B cell (primary cell): Measurements from ENCODE around the gene MLEC. TPM values are rescaled to one million over a fixed set of nuclear protein-coding genes. Genes with fewer than 3 reads are reported as not detected.

Experiments
- ATAC-seq: fragments of 200-7000 bp; cut with Tn5 transposase; one replicate; pipeline ENCODE4 v1.10.0; 2021; ENCODE audit warnings: low read depth, mild to moderate bottlenecking, moderate number of reproducible peaks, moderate library complexity
- CTCF ChIA-PET: fragments of 350-600 bp; sonication (Branson Sonifier 250); formaldehyde crosslinking; loops from one replicate; lab custom pipeline; 2021; ENCODE audit warnings: antibody characterized with exemption, inconsistent platforms; lab: Charles Lee
- POLR2A ChIA-PET: fragments of 350-600 bp; sonication (Branson Sonifier 250); formaldehyde crosslinking; loops from one replicate; lab custom pipeline; 2021; ENCODE audit warnings: antibody characterized with exemption; lab: Charles Lee
- DNase-seq: peaks from one replicate; pipeline ENCODE4 v3.0.0; 2013
- H2AFZ ChIP-seq: 2 replicates; pipeline ENCODE4 v1.6.1; 2012; ENCODE audit warnings: mild to moderate bottlenecking, low read depth, low read length; ENCODE audit not compliant: insufficient read depth, poor library complexity, severe bottlenecking
- H3K27ac ChIP-seq, 2 donors: 1 replicate in 1 of 2; 2 replicates in 1 of 2; pipeline ENCODE4 v1.5.1; 2012 to 2013; ENCODE audit warnings: low read length in 2 of 2, mild to moderate bottlenecking in 2 of 2, moderate library complexity in 1 of 2
- H3K27me3 ChIP-seq, 4 experiments: fragments of 200-600 bp in 1 of 4; sonication (generic) in 1 of 4; replicated peaks in 1 of 4; 1 replicate in 2 of 4; 2 replicates in 2 of 4; pipeline versions ENCODE4 v1.6.1 to v1.7.0; 2013 to 2016; ENCODE audit warnings: low read length in 3 of 4, mild to moderate bottlenecking in 2 of 4, mixed read lengths in 1 of 4, moderate library complexity in 1 of 4; ENCODE audit not compliant: insufficient read depth in 4 of 4, control insufficient read depth in 3 of 4; ENCODE audit errors: control extremely low read depth in 1 of 4
- H3K36me3 ChIP-seq, 2 experiments: replicated peaks in 1 of 2; 1 replicate in 1 of 2; 2 replicates in 1 of 2; pipeline versions ENCODE4 v1.6.1 to v1.7.1; 2013; ENCODE audit warnings: low read length in 1 of 2; ENCODE audit not compliant: insufficient read depth in 2 of 2, control insufficient read depth in 1 of 2; ENCODE audit errors: control extremely low read depth in 1 of 2, extremely low read depth in 1 of 2
- H3K4me1 ChIP-seq, 2 donors: fragments of 200-600 bp in 1 of 2; sonication (generic) in 1 of 2; 1 replicate in 1 of 2; 2 replicates in 1 of 2; pipeline versions ENCODE4 v1.5.1 to v1.6.1; 2013 to 2017; ENCODE audit warnings: low read length in 2 of 2; ENCODE audit not compliant: control insufficient read depth in 2 of 2, insufficient read depth in 2 of 2
- H3K4me2 ChIP-seq: replicated peaks from 2 replicates; pipeline ENCODE3; 2012; ENCODE audit warnings: mild to moderate bottlenecking, low read depth, low read length; ENCODE audit not compliant: poor library complexity, severe bottlenecking
- H3K4me3 ChIP-seq, 5 experiments: fragments of 200-600 bp in 1 of 5; sonication (generic) in 1 of 5; 1 replicate in 3 of 5; 2 replicates in 2 of 5; pipeline versions ENCODE4 v1.5.1 to v1.7.0; 2011 to 2016; ENCODE audit warnings: low read length in 4 of 5, mild to moderate bottlenecking in 4 of 5, low read depth in 2 of 5, control low read depth in 1 of 5, moderate library complexity in 1 of 5; ENCODE audit not compliant: insufficient read depth in 1 of 5; ENCODE audit errors: control extremely low read depth in 1 of 5, extremely low read depth in 1 of 5
- H3K79me2 ChIP-seq: fragments of 200-600 bp; sonication (generic); one replicate; pipeline ENCODE4 v1.6.0; 2016; ENCODE audit warnings: low read length; ENCODE audit not compliant: control insufficient read depth, insufficient read depth
- H3K9ac ChIP-seq: fragments of 200-600 bp; sonication (generic); 2 replicates; pipeline ENCODE4 v1.6.1; 2017; ENCODE audit warnings: mild to moderate bottlenecking, low read length, moderate library complexity
- H3K9me3 ChIP-seq, 3 donors: one replicate each; pipeline versions ENCODE4 v1.6.1 to v1.7.1; 2013; ENCODE audit warnings: low read length in 2 of 3; ENCODE audit not compliant: control insufficient read depth in 2 of 3, insufficient read depth in 1 of 3; ENCODE audit errors: control extremely low read depth in 1 of 3
- H4K20me1 ChIP-seq: 2 replicates; pipeline ENCODE4 v1.6.0; 2012; ENCODE audit warnings: mild to moderate bottlenecking, low read length; ENCODE audit not compliant: insufficient read depth, control insufficient read depth, poor library complexity, severe bottlenecking
- H3K27ac Mint-ChIP-seq: one replicate; pipeline ENCODE4 v1.8.0; 2021; ENCODE audit warnings: mixed read lengths
- H3K27me3 Mint-ChIP-seq: one replicate; pipeline ENCODE4 v1.8.0; 2021; ENCODE audit warnings: mixed read lengths
- H3K4me1 Mint-ChIP-seq: one replicate; pipeline ENCODE4 v1.8.0; 2021; ENCODE audit warnings: mixed read lengths
- H3K4me3 Mint-ChIP-seq: one replicate; pipeline ENCODE4 v1.8.0; 2021; ENCODE audit warnings: mixed read lengths
- H3K9me3 Mint-ChIP-seq: one replicate; pipeline ENCODE4 v1.8.0; 2022; ENCODE audit warnings: mixed read lengths; ENCODE audit not compliant: insufficient read depth
- EZH2 ChIP-seq: IDR thresholded peaks from 2 replicates; pipeline ENCODE4 v1.6.1; 2012; ENCODE audit warnings: borderline replicate concordance, low read depth, mild to moderate bottlenecking, moderate library complexity, low read length; ENCODE audit not compliant: insufficient read depth, poor library complexity, severe bottlenecking
- WGBS: methylation state at CpG from one replicate; pipeline ENCODE4 v1.1.5; 2013; ENCODE audit warnings: missing lambda C conversion rate; ENCODE audit not compliant: insufficient coverage; 5-methylcytosine and 5-hydroxymethylcytosine counted together
- intact Hi-C: fragments of 100-400 bp; cut with micrococcal nuclease; formaldehyde crosslinking; loops from one replicate; pipeline ENCODE4 v1.10.0; 2022
- polyA plus RNA-seq: library from polyadenylated mRNA; depleted of rRNA; stranded (reverse); fragments of >200 nt; gene quantifications from 2 replicates; pipeline ENCODE4 v1.2.3, GENCODE V29; 2012
- total RNA-seq, 2 donors: library from RNA; stranded (reverse); fragments of 120-200 nt in 1 of 2; gene quantifications; 1 replicate in 1 of 2; 2 replicates in 1 of 2; pipeline versions ENCODE4 v1.2.3 to v1.2.4, GENCODE V29; 2013 to 2022
- TF ChIP-seq, protein P1 (sequence below): fragments of 200-600 bp; IDR thresholded peaks from one replicate; pipeline ENCODE4 v1.8.0; 2022; ENCODE audit warnings: antibody characterized with exemption, mild to moderate bottlenecking

The MLEC gene
- total and polyA plus RNA-seq, 2 donors (not counting 1 experiment from before 2014, with no cell fraction given), result 5.5 to 52.6 TPM

DNA sequence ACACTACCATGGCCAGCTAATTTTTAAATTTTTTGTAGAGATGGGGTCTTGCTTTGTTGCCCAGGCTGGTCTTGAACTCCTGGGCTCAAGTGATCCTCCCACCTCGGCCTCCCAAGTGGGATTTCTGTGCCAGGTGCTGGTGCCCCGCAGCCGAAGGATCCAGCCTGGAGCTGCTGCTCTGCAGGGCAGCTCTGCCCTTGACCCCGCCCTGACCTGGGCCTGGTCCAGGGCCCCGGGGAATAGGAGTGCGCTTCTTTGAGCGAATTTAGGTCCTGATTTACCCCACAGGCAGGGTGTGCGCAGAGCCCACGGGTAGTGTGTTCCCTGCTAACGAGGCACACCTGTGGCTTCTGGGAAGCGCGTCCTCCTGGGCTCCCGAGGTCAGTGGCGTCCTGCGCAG, 53.9 kb downstream of the MLEC start:
- 97% methylated on average over 15 of the region's 15 CpGs for WGBS

DNA sequence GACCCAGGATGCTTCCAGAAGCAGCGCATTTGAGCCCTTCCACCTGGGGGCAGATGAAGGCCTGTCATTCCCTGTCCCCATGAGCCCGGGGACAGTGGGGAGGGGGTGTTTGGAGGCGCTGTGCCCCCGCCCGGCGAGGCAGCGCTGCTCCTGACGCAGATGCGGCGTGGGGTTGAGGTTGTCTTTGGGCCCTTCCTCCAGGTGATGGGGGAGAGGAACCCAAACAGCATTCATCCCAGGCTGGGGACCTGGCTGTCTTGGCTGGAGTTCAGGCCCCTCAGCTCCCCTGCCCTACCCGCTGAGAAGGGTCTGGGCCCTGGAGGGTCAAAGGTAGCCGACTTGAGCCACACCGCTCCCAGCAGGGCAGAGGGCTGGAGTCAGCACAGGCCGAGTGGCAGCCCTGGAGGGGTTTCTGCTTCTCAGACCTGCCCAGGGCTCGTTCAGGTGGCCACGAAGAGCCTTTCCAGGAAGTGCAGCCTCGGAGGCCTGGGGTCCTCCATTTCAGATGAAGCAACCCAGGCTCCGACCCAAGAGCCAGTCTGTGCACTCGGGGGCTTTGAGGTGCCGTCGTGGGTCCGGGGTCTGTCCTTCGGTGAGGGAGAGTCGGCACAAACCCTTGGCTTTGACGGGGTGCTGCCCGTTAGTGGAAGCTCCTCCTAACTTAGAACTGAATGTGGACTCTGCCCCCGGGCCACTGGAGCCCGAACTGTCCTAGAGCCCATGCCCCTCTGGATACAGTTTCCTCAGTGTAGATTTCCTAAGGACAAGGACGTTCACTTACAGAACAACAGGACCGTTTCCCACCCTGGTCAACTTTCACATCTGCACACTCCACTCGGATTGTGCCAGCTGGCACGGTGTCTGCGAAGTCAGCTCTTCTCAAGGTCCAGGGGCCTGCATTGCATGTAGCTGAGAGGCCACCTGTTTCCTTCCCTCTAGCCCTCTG, 54.8 kb downstream of the MLEC start:
- ChIA-PET POLR2A (no interaction called here), CTCF (no interaction called here)
- intact Hi-C loops, result no loop called here
- no peak for TF ChIP-seq EZH2
- TF ChIP-seq, protein P1, sequence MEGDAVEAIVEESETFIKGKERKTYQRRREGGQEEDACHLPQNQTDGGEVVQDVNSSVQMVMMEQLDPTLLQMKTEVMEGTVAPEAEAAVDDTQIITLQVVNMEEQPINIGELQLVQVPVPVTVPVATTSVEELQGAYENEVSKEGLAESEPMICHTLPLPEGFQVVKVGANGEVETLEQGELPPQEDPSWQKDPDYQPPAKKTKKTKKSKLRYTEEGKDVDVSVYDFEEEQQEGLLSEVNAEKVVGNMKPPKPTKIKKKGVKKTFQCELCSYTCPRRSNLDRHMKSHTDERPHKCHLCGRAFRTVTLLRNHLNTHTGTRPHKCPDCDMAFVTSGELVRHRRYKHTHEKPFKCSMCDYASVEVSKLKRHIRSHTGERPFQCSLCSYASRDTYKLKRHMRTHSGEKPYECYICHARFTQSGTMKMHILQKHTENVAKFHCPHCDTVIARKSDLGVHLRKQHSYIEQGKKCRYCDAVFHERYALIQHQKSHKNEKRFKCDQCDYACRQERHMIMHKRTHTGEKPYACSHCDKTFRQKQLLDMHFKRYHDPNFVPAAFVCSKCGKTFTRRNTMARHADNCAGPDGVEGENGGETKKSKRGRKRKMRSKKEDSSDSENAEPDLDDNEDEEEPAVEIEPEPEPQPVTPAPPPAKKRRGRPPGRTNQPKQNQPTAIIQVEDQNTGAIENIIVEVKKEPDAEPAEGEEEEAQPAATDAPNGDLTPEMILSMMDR, result no peak
- no peaks in the 10 kb centered on the region for H3K4me1 Mint-ChIP-seq
- Histone ChIP-seq H2AFZ (no peak overlapping the region), H3K9me3 (no peaks in the 10 kb centered on the region), H3K4me1 (no peaks in the 10 kb centered on the region), H3K27ac (no peak overlapping the region), H4K20me1 (no peaks in the 10 kb centered on the region), H3K4me2 (no peak overlapping the region), H3K36me3 (peaks cover 0 to 3% of the 10 kb centered on the region in 2 experiments), H3K9ac (no peak overlapping the region), H3K79me2 (no peaks in the 10 kb centered on the region), H3K4me3 (no peak overlapping the region), H3K27me3 (no peaks in the 10 kb centered on the region)
- no peak for DNase-seq
- no peak overlapping the region for H3K4me3 Mint-ChIP-seq
- no peaks in the 10 kb centered on the region for H3K27me3 Mint-ChIP-seq
- 94% methylated on average over 33 of the region's 33 CpGs for WGBS
- ATAC-seq, result no peak
- no peaks in the 10 kb centered on the region for H3K9me3 Mint-ChIP-seq
- H3K27ac Mint-ChIP-seq, result no peak overlapping the region

More for the DNA sequence above, 53.9 kb downstream of the MLEC start:
- Histone ChIP-seq H3K27ac (no peak overlapping the region), H2AFZ (no peak overlapping the region), H3K4me2 (no peak overlapping the region), H3K4me3 (no peak overlapping the region), H3K27me3 (no peaks in the 10 kb centered on the region), H3K36me3 (peaks cover 0 to 3% of the 10 kb centered on the region in 2 experiments), H3K9ac (no peak overlapping the region), H3K4me1 (no peaks in the 10 kb centered on the region), H4K20me1 (no peaks in the 10 kb centered on the region), H3K9me3 (no peaks in the 10 kb centered on the region), H3K79me2 (no peaks in the 10 kb centered on the region)
- no peak for ATAC-seq
- Mint-ChIP-seq H3K27ac (no peak overlapping the region), H3K4me3 (no peak overlapping the region), H3K4me1 (no peaks in the 10 kb centered on the region), H3K9me3 (no peaks in the 10 kb centered on the region), H3K27me3 (no peaks in the 10 kb centered on the region)
- intact Hi-C loops, result no loop called here
- DNase-seq, result no peak
- CTCF ChIA-PET, result no interaction called here
- no peak for TF ChIP-seq EZH2
- TF ChIP-seq, protein P1, result no peak
- POLR2A ChIA-PET, result no interaction called here
